ENCODE results near the gene COL23A1.
"Not testable (repeated sequence)": the region's sequence is repeated elsewhere in the genome, so short reads cannot be mapped to it uniquely, and the experiment has no call there.

The COL23A1 gene

GRCh38 chr5:178310130-178310865, 279.9 kb downstream of the COL23A1 start:
- no peak for DNase-seq (ENCODE audit: low read depth in 2 of 2, low spot score in 1 of 2)

- DNase-seq (ENCODE audit: low read depth in 2 of 2, low spot score in 1 of 2), result no peak
Measured at GRCh38 chr5:178309271-178310013, 280.8 kb downstream of the COL23A1 start.

GRCh38 chr5:178308541-178309092, 281.6 kb downstream of the COL23A1 start:
- DNase-seq (ENCODE audit: low read depth in 2 of 2, low spot score in 1 of 2), result no peak

GRCh38 chr5:178307267-178308045, 282.7 kb downstream of the COL23A1 start:
- no peak for DNase-seq (ENCODE audit: low read depth in 2 of 2, low spot score in 1 of 2)

- no peak for DNase-seq (ENCODE audit: low read depth in 2 of 2, low spot score in 1 of 2)
Measured at GRCh38 chr5:178306430-178307225, 283.6 kb downstream of the COL23A1 start.

- DNase-seq (ENCODE audit: low read depth in 2 of 2, low spot score in 1 of 2), result no peak
Measured at GRCh38 chr5:178305801-178306200, 284.4 kb downstream of the COL23A1 start.

GRCh38 chr5:178304761-178305645, 285.2 kb downstream of the COL23A1 start:
- no peak for DNase-seq (ENCODE audit: low read depth in 2 of 2, low spot score in 1 of 2)

- DNase-seq (ENCODE audit: low read depth in 2 of 2, low spot score in 1 of 2), result no peak
Measured at GRCh38 chr5:178304016-178304415, 286.2 kb downstream of the COL23A1 start.

- not testable (repeated sequence) for DNase-seq (ENCODE audit: low read depth in 2 of 2, low spot score in 1 of 2)
Measured at GRCh38 chr5:178302321-178302720, 287.9 kb downstream of the COL23A1 start.

- DNase-seq (ENCODE audit: low read depth in 2 of 2, low spot score in 1 of 2), result no peak
Measured at GRCh38 chr5:178301641-178302040, 288.6 kb downstream of the COL23A1 start.

- DNase-seq (ENCODE audit: low read depth in 2 of 2, low spot score in 1 of 2), result no peak
Measured at GRCh38 chr5:178298283-178298807, 291.8 kb downstream of the COL23A1 start.

GRCh38 chr5:178297751-178298150, 292.4 kb downstream of the COL23A1 start:
- DNase-seq (ENCODE audit: low read depth in 2 of 2, low spot score in 1 of 2), result no peak

- DNase-seq (ENCODE audit: low read depth in 2 of 2, low spot score in 1 of 2), result no peak
Measured at GRCh38 chr5:178296066-178296465, 294.1 kb downstream of the COL23A1 start.

GRCh38 chr5:178295589-178295988, 294.6 kb downstream of the COL23A1 start:
- no peak for DNase-seq (ENCODE audit: low read depth in 2 of 2, low spot score in 1 of 2)

GRCh38 chr5:178293815-178294214, 296.4 kb downstream of the COL23A1 start:
- no peak for DNase-seq (ENCODE audit: low read depth in 2 of 2, low spot score in 1 of 2)

GRCh38 chr5:178293400-178293799, 296.8 kb downstream of the COL23A1 start:
- no peak for DNase-seq (ENCODE audit: low read depth in 2 of 2, low spot score in 1 of 2)

GRCh38 chr5:178292826-178293205, 297.4 kb downstream of the COL23A1 start:
- no peak for DNase-seq (ENCODE audit: low read depth in 2 of 2, low spot score in 1 of 2)

GRCh38 chr5:178291969-178292825, 298.0 kb downstream of the COL23A1 start:
- DNase-seq (ENCODE audit: low read depth in 2 of 2, low spot score in 1 of 2), result no peak

GRCh38 chr5:178291161-178291561, 299.0 kb downstream of the COL23A1 start:
- no peak for DNase-seq (ENCODE audit: low read depth in 2 of 2, low spot score in 1 of 2)

Measured in stimulated activated CD8-positive, alpha-beta memory T cell treated with anti-CD3 and anti-CD28 coated beads, Interleukin-4, amount 100 ng/mL, for 4 hours (primary cell).